Thoracic aorta (tissue), 2 donors: ENCODE results near the gene TEX48. TPM values are rescaled to one million over a fixed set of nuclear protein-coding genes. Genes with fewer than 3 reads are reported as not detected.

Experiments
- ATAC-seq: fragments of 150-250 bp; one replicate; pipeline ENCODE4 v1.8.0; 2017; ENCODE audit warnings: low read depth; ENCODE audit not compliant: insufficient number of reproducible peaks, low FRiP score
- DNase-seq: peaks from one replicate; pipeline ENCODE4 v3.0.0-alpha.2; 2020; ENCODE audit warnings: low spot score
- H3K27ac ChIP-seq, 2 donors: fragments of 200-600 bp; sonication (generic); 1 replicate in 1 of 2; 2 replicates in 1 of 2; pipeline ENCODE4 v1.5.1; 2016; ENCODE audit warnings: mild to moderate bottlenecking in 2 of 2, moderate library complexity in 2 of 2
- H3K27me3 ChIP-seq: fragments of 200-600 bp; sonication (generic); replicated peaks from 2 replicates; pipeline ENCODE4 v1.6.0; 2016; ENCODE audit warnings: mild to moderate bottlenecking; ENCODE audit not compliant: insufficient read depth
- H3K36me3 ChIP-seq: fragments of 200-600 bp; sonication (generic); one replicate; pipeline ENCODE4 v1.5.1; 2016
- H3K4me1 ChIP-seq, 2 donors: fragments of 200-600 bp; sonication (generic); 1 replicate in 1 of 2; 2 replicates in 1 of 2; pipeline versions ENCODE4 v1.5.1 to v1.6.0; 2016; ENCODE audit warnings: low read depth in 2 of 2, mild to moderate bottlenecking in 1 of 2; ENCODE audit not compliant: control insufficient read depth in 1 of 2
- H3K4me3 ChIP-seq: fragments of 200-600 bp; sonication (generic); 2 replicates; pipeline ENCODE4 v1.5.1; 2016; ENCODE audit warnings: mild to moderate bottlenecking
- H3K9me3 ChIP-seq: fragments of 200-600 bp; sonication (generic); 2 replicates; pipeline ENCODE4 v1.5.1; 2016
- total RNA-seq, 2 donors: library from RNA; depleted of rRNA; stranded (reverse); fragments of >200 nt; gene quantifications; one replicate each; pipeline versions ENCODE4 v1.1.0 to v1.2.3, GENCODE V29; 2016
- TF ChIP-seq, protein P1 (sequence below): fragments of 200-600 bp; sonication (generic); IDR thresholded peaks from one replicate; pipeline ENCODE4 v1.5.1; 2019; ENCODE audit warnings: antibody characterized with exemption

Gene TEX48
- total RNA-seq, 2 donors from 2014 or later = not detected

GRCh38 chr9:114719290-114719689 is 37.3 kb upstream of the TEX48 start:
- ATAC-seq = no peak
- no peak overlapping the region for H3K27ac ChIP-seq
- no peaks in the 10 kb centered on the region for H3K27me3 ChIP-seq
- no peaks in the 10 kb centered on the region for H3K9me3 ChIP-seq
- H3K4me3 ChIP-seq = no peak overlapping the region
- H3K36me3 ChIP-seq = no peaks in the 10 kb centered on the region
- no peak for DNase-seq
- TF ChIP-seq, protein P1, sequence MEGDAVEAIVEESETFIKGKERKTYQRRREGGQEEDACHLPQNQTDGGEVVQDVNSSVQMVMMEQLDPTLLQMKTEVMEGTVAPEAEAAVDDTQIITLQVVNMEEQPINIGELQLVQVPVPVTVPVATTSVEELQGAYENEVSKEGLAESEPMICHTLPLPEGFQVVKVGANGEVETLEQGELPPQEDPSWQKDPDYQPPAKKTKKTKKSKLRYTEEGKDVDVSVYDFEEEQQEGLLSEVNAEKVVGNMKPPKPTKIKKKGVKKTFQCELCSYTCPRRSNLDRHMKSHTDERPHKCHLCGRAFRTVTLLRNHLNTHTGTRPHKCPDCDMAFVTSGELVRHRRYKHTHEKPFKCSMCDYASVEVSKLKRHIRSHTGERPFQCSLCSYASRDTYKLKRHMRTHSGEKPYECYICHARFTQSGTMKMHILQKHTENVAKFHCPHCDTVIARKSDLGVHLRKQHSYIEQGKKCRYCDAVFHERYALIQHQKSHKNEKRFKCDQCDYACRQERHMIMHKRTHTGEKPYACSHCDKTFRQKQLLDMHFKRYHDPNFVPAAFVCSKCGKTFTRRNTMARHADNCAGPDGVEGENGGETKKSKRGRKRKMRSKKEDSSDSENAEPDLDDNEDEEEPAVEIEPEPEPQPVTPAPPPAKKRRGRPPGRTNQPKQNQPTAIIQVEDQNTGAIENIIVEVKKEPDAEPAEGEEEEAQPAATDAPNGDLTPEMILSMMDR = no peak
- no peaks in the 10 kb centered on the region for H3K4me1 ChIP-seq

GRCh38 chr9:114718801-114719221 is 36.8 kb upstream of the TEX48 start:
- H3K27me3 ChIP-seq = no peaks in the 10 kb centered on the region
- ATAC-seq (no peak), DNase-seq (no peak)
- H3K4me3 ChIP-seq = no peak overlapping the region
- H3K36me3 ChIP-seq = no peaks in the 10 kb centered on the region
- H3K9me3 ChIP-seq = no peaks in the 10 kb centered on the region
- H3K4me1 ChIP-seq = no peaks in the 10 kb centered on the region
- H3K27ac ChIP-seq = no peak overlapping the region
- TF ChIP-seq, protein P1 = no peak

GRCh38 chr9:114717908-114718486 is 36.0 kb upstream of the TEX48 start:
- Histone ChIP-seq H3K27me3 (no peaks in the 10 kb centered on the region), H3K9me3 (no peaks in the 10 kb centered on the region), H3K4me1 (no peaks in the 10 kb centered on the region), H3K4me3 (no peak overlapping the region), H3K36me3 (no peaks in the 10 kb centered on the region), H3K27ac (no peak overlapping the region)
- TF ChIP-seq, protein P1 = no peak
- ATAC-seq (no peak), DNase-seq (no peak)

DNA sequence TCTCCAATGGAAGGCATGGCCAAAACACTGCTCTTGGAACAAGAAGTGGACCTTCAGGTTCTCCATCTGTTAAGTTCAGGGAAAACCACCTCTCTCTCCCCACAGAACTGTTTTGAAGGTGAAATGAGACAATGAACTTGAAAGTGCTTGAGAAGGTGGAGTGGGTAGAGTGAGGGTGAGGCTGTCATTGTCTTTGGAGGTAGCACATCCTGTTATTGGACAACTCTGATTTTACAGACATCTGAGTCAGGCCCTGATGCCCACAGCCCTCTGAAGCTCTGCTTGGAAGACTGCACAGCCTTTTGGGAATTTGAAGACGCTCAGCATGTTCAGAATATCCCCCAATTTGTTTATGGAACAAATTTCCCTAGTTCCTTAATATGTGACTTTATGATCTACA is 27.6 kb upstream of the TEX48 start:
- Histone ChIP-seq H3K27ac (no peak overlapping the region), H3K9me3 (no peaks in the 10 kb centered on the region), H3K4me3 (no peak overlapping the region), H3K36me3 (no peaks in the 10 kb centered on the region), H3K4me1 (no peaks in the 10 kb centered on the region), H3K27me3 (no peaks in the 10 kb centered on the region)
- ATAC-seq = no peak
- no peak for DNase-seq
- TF ChIP-seq, protein P1 = no peak

GRCh38 chr9:114706711-114707110 is 24.7 kb upstream of the TEX48 start:
- Histone ChIP-seq H3K27me3 (no peaks in the 10 kb centered on the region), H3K4me1 (no peaks in the 10 kb centered on the region), H3K4me3 (no peak overlapping the region), H3K9me3 (no peaks in the 10 kb centered on the region), H3K27ac (no peak overlapping the region), H3K36me3 (no peaks in the 10 kb centered on the region)
- TF ChIP-seq, protein P1 = no peak
- no peak for ATAC-seq
- DNase-seq = no peak
